ENCODE results near the gene GNB1.

Gene GNB1

GRCh38 chr1:1926346-1926811 is 35.5 kb upstream of the GNB1 start:
- Histone ChIP-seq H3K36me3 (ENCODE audit: low read length) (no peaks in the 10 kb centered on the region), H3K27me3 (ENCODE audit: low read length) (no peaks in the 10 kb centered on the region), H4K20me1 (ENCODE audit: low read depth, low read length) (no peaks in the 10 kb centered on the region), H3K9ac (ENCODE audit: low read length) (no peak overlapping the region), H3F3A (ENCODE audit: insufficient read depth) (no peaks in the 10 kb centered on the region), H3K4me3 (ENCODE audit: insufficient read depth, low read length, poor library complexity, severe bottlenecking) (no peak overlapping the region), H3K27ac (ENCODE audit: low read depth, low read length) (no peak overlapping the region), H3K9me3 (ENCODE audit: insufficient read depth, low read length) (no peaks in the 10 kb centered on the region), H3K9me2 (replicated peaks; ENCODE audit: insufficient read depth, low read length) (no peaks in the 10 kb centered on the region), H2AFZ (ENCODE audit: low read depth, low read length, severe bottlenecking) (no peak overlapping the region), H3K4me2 (ENCODE audit: low read depth, low read length, poor library complexity, severe bottlenecking) (no peak overlapping the region), H3K79me2 (ENCODE audit: insufficient read depth, low read length) (no peaks in the 10 kb centered on the region)
- TF ChIP-seq EZH2phosphoT487 (conservative IDR thresholded peaks at IDR 0.05; ENCODE audit: low read length) (no peak), CTCF (IDR thresholded peaks at IDR 0.05; ENCODE audit: insufficient read depth, low read length, poor library complexity, severe bottlenecking) (no peak)

GRCh38 chr1:1925437-1926345 is 34.8 kb upstream of the GNB1 start:
- no peaks in the 10 kb centered on the region for H3K27me3 ChIP-seq (ENCODE audit: low read length)

GRCh38 chr1:1924849-1925248 is 34.0 kb upstream of the GNB1 start:
- Histone ChIP-seq H3K27me3 (ENCODE audit: low read length) (no peaks in the 10 kb centered on the region), H4K20me1 (ENCODE audit: low read depth, low read length) (no peaks in the 10 kb centered on the region), H3K4me3 (ENCODE audit: insufficient read depth, low read length, poor library complexity, severe bottlenecking) (no peak overlapping the region), H3K9ac (ENCODE audit: low read length) (no peak overlapping the region), H3K36me3 (ENCODE audit: low read length) (no peaks in the 10 kb centered on the region), H3K4me2 (ENCODE audit: low read depth, low read length, poor library complexity, severe bottlenecking) (no peak overlapping the region), H3K9me2 (replicated peaks; ENCODE audit: insufficient read depth, low read length) (no peaks in the 10 kb centered on the region), H3K9me3 (ENCODE audit: insufficient read depth, low read length) (no peaks in the 10 kb centered on the region), H3K79me2 (ENCODE audit: insufficient read depth, low read length) (no peaks in the 10 kb centered on the region), H3F3A (ENCODE audit: insufficient read depth) (no peaks in the 10 kb centered on the region), H2AFZ (ENCODE audit: low read depth, low read length, severe bottlenecking) (no peak overlapping the region), H3K27ac (ENCODE audit: low read depth, low read length) (no peak overlapping the region)
- TF ChIP-seq CTCF (IDR thresholded peaks at IDR 0.05; ENCODE audit: insufficient read depth, low read length, poor library complexity, severe bottlenecking) (no peak), EZH2phosphoT487 (conservative IDR thresholded peaks at IDR 0.05; ENCODE audit: low read length) (no peak)

More at GRCh38 chr1:1925437-1926345, 34.8 kb upstream of the GNB1 start:
- Histone ChIP-seq H3K9me2 (replicated peaks; ENCODE audit: insufficient read depth, low read length) (no peaks in the 10 kb centered on the region), H3K9me3 (ENCODE audit: insufficient read depth, low read length) (no peaks in the 10 kb centered on the region), H4K20me1 (ENCODE audit: low read depth, low read length) (no peaks in the 10 kb centered on the region), H3F3A (ENCODE audit: insufficient read depth) (no peaks in the 10 kb centered on the region), H3K9ac (ENCODE audit: low read length) (no peak overlapping the region), H2AFZ (ENCODE audit: low read depth, low read length, severe bottlenecking) (no peak overlapping the region), H3K27ac (ENCODE audit: low read depth, low read length) (no peak overlapping the region), H3K4me2 (ENCODE audit: low read depth, low read length, poor library complexity, severe bottlenecking) (no peak overlapping the region), H3K79me2 (ENCODE audit: insufficient read depth, low read length) (no peaks in the 10 kb centered on the region), H3K4me3 (ENCODE audit: insufficient read depth, low read length, poor library complexity, severe bottlenecking) (no peak overlapping the region), H3K36me3 (ENCODE audit: low read length) (no peaks in the 10 kb centered on the region)
- TF ChIP-seq CTCF (IDR thresholded peaks at IDR 0.05; ENCODE audit: insufficient read depth, low read length, poor library complexity, severe bottlenecking) (no peak), EZH2phosphoT487 (conservative IDR thresholded peaks at IDR 0.05; ENCODE audit: low read length) (no peak)

Measured in SU-DHL-6 (cell line).